Measurements from ENCODE around the gene MVP. TPM values are rescaled to one million over a fixed set of nuclear protein-coding genes. Genes with fewer than 3 reads are reported as not detected.
"Not testable (repeated sequence)": the region's sequence is repeated elsewhere in the genome, so short reads cannot be mapped to it uniquely, and the experiment has no call there.

The MVP gene
- total RNA-seq, result 13.1 to 14.4 TPM (median 13.1 TPM) in 3 replicates

- H3K9me3 Mint-ChIP-seq, result no peaks in the 10 kb centered on the region
- H3K4me3 Mint-ChIP-seq, result peak within 1 kb of the TSS; percentile 62
- H3K4me1 Mint-ChIP-seq, result peaks cover 43% of the 10 kb centered on the region
- H3K27ac Mint-ChIP-seq, result peak within 1 kb of the TSS; percentile 86
- no peak for TF ChIP-seq CTCF (IDR thresholded peaks at IDR 0.05; ENCODE audit: unreplicated experiment)
- DNase-seq (ENCODE audit: low spot score in 2 of 2, unreplicated experiment in 2 of 2), result no peak
- peaks cover 6% of the 10 kb centered on the region for H3K36me3 Mint-ChIP-seq
- H3K27me3 Mint-ChIP-seq (ENCODE audit: low read depth), result no peaks in the 10 kb centered on the region
Observed at GRCh38 chr16:29820271-29820701, at the start of gene MVP. Gene MVP (plus strand): TSS chr16:29820462. CDS start chr16:29830550, 10,088 bp downstream.

GRCh38 chr16:29772330-29772729 lies 47.9 kb upstream of the MVP start:
- H3K9me3 Mint-ChIP-seq; H3K27me3 Mint-ChIP-seq (ENCODE audit: low read depth); H3K36me3 Mint-ChIP-seq; DNase-seq (ENCODE audit: low spot score in 2 of 2, unreplicated experiment in 2 of 2); H3K4me3 Mint-ChIP-seq: not testable (repeated sequence)
- Mint-ChIP-seq H3K27ac (peak overlapping the region; percentile 34), H3K4me1 (peaks cover 13% of the 10 kb centered on the region)

DNA sequence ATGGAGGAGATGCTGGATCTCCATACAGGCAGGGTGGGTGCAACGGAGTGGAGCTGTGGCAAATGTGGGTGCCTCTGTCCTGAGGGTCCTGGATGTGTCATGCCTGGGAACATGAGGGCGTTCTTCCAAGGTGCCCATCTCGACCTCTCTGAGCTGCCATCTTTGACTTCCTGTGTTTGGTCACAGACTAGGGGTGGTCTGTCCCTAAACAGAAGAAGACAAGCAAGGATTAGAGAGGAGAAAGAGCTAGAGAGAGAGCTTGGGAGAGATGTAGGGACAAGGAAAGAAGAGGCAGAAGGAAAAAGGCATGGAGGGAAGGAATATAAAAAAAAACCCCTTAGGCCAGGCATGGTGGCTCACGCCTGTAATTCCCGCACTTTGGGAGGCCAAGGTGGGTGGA lies 45.5 kb upstream of the MVP start:
- DNase-seq (ENCODE audit: low spot score in 2 of 2, unreplicated experiment in 2 of 2), result no peak
- H3K4me1 Mint-ChIP-seq, result peaks cover 29% of the 10 kb centered on the region
- H3K27me3 Mint-ChIP-seq (ENCODE audit: low read depth), result no peaks in the 10 kb centered on the region
- H3K4me3 Mint-ChIP-seq, result no peak overlapping the region
- no peak for TF ChIP-seq CTCF (IDR thresholded peaks at IDR 0.05; ENCODE audit: unreplicated experiment)
- H3K36me3 Mint-ChIP-seq, result no peaks in the 10 kb centered on the region
- no peaks in the 10 kb centered on the region for H3K9me3 Mint-ChIP-seq
- H3K27ac Mint-ChIP-seq, result no peak overlapping the region

DNA sequence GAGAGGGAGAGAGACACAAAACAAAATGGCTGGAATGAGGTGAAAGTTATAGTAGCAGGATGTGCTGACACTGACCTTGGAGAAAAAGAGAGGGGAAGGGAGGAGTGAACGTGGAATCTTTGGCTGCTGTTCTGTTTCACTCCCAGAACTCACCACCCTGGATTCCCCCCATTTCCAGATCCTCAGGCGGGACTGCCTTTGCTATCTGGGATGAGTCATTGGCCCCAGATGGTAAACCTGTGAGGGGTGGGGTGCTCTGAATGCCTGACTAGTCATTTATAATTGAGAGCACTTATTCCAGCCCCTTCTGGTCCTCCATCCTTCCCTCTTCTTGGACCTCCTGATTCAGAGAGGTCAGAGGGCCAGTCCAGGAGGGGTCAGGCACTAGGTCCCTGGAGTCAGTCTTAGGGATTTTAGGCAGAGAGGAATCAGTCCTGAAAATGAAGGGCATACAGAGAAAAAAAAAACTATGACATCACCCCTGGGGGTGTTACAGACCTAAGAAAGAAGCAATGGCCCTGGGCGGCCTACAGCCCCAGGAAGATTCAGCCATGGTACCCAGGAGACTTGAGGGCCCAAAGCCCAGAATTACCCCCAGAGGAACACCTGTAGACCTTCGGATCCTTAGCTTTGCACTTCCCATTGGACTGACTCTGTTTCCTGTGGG lies 44.4 kb upstream of the MVP start:
- Mint-ChIP-seq H3K36me3 (no peaks in the 10 kb centered on the region), H3K9me3 (no peaks in the 10 kb centered on the region), H3K4me3 (no peak overlapping the region), H3K27me3 (ENCODE audit: low read depth) (no peaks in the 10 kb centered on the region), H3K4me1 (peaks cover 33% of the 10 kb centered on the region), H3K27ac (no peak overlapping the region)
- TF ChIP-seq CTCF (IDR thresholded peaks at IDR 0.05; ENCODE audit: unreplicated experiment), result no peak
- no peak for DNase-seq (ENCODE audit: low spot score in 2 of 2, unreplicated experiment in 2 of 2)

GRCh38 chr16:29777576-29778350 lies 42.5 kb upstream of the MVP start, which contains the start of gene ZG16:
Gene ZG16 (plus strand): TSS chr16:29778256. CDS start chr16:29779267, 1,011 bp downstream.
- peaks cover 40% of the 10 kb centered on the region for H3K4me1 Mint-ChIP-seq
- H3K9me3 Mint-ChIP-seq, result no peaks in the 10 kb centered on the region
- H3K4me3 Mint-ChIP-seq, result no peak within 1 kb of the TSS
- no peaks in the 10 kb centered on the region for H3K36me3 Mint-ChIP-seq
- H3K27me3 Mint-ChIP-seq (ENCODE audit: low read depth), result no peaks in the 10 kb centered on the region
- TF ChIP-seq CTCF (IDR thresholded peaks at IDR 0.05; ENCODE audit: unreplicated experiment), result no peak
- peak within 1 kb of the TSS; percentile 95 for H3K27ac Mint-ChIP-seq
- no peak for DNase-seq (ENCODE audit: low spot score in 2 of 2, unreplicated experiment in 2 of 2)

- H3K36me3 Mint-ChIP-seq, result no peaks in the 10 kb centered on the region
- peaks cover 56% of the 10 kb centered on the region for H3K4me1 Mint-ChIP-seq
- TF ChIP-seq CTCF (IDR thresholded peaks at IDR 0.05; ENCODE audit: unreplicated experiment), result no peak
Observed at GRCh38 chr16:29779474-29779873, 40.8 kb upstream of the MVP start.

DNA sequence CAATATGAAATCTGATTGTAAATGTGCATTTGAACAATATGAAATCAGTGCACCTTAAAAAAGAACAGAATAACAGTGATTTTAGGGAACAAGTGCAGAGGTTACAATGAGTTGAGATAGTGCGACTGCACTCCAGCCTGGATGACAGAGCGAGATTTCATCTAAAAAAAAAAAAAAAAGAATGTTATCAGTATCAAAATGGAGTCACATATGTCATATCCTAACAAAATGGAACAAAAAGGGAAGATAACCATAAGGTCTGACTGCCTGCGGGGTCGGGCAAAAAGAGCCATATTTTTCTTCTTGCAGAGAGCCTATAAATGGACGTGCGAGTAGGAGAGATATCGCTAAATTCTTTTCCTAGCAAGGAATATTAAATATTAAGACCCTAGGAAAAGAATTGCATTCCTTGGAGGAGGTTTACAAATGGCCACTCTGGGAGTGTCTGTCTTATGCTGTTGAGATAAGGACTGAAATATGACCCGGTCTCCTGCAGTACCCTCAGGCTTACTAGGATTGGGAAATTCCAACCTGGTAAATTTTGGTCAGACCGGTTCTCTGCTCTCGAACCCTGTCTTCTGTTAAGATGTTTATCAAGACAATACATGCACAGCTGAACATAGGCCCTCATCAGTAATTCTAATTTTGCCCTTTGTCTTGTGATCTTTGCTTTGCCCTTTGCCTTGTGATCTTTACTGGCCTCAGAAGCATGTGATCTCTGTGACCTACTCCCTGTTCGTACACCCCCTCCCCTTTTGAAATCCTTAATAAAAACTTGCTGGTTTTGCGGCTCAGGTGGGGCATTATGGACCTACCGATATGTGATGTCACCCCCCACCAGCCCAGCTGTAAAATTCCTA lies 36.9 kb upstream of the MVP start:
- not testable (repeated sequence) for H3K4me3 Mint-ChIP-seq; H3K9me3 Mint-ChIP-seq; DNase-seq (ENCODE audit: low spot score in 2 of 2, unreplicated experiment in 2 of 2); H3K27me3 Mint-ChIP-seq (ENCODE audit: low read depth); H3K36me3 Mint-ChIP-seq
- Mint-ChIP-seq H3K4me1 (peaks cover 60% of the 10 kb centered on the region), H3K27ac (peak overlapping the region; percentile 95)

More at GRCh38 chr16:29779474-29779873, 40.8 kb upstream of the MVP start:
- Mint-ChIP-seq H3K4me3 (no peak overlapping the region), H3K27ac (peak overlapping the region; percentile 95), H3K27me3 (ENCODE audit: low read depth) (no peaks in the 10 kb centered on the region), H3K9me3 (no peaks in the 10 kb centered on the region)
- DNase-seq (ENCODE audit: low spot score in 2 of 2, unreplicated experiment in 2 of 2), result peak; percentile 37 to 62

Data from mesothelial cell of epicardium (in vitro differentiated cells).